GM12874 (cell line): ENCODE data around the gene MAGOH.

Source experiments
- TF ChIP-seq, protein P1 (sequence below): IDR thresholded peaks from 2 replicates; pipeline ENCODE4 v1.5.1; 2011; ENCODE audit warnings: low read depth, mild to moderate bottlenecking, control low read depth, low read length, moderate library complexity; ENCODE audit not compliant: insufficient read depth

The MAGOH gene

GRCh38 chr1:53180951-53181350 is 57.4 kb downstream of the MAGOH start:
- TF ChIP-seq, protein P1, sequence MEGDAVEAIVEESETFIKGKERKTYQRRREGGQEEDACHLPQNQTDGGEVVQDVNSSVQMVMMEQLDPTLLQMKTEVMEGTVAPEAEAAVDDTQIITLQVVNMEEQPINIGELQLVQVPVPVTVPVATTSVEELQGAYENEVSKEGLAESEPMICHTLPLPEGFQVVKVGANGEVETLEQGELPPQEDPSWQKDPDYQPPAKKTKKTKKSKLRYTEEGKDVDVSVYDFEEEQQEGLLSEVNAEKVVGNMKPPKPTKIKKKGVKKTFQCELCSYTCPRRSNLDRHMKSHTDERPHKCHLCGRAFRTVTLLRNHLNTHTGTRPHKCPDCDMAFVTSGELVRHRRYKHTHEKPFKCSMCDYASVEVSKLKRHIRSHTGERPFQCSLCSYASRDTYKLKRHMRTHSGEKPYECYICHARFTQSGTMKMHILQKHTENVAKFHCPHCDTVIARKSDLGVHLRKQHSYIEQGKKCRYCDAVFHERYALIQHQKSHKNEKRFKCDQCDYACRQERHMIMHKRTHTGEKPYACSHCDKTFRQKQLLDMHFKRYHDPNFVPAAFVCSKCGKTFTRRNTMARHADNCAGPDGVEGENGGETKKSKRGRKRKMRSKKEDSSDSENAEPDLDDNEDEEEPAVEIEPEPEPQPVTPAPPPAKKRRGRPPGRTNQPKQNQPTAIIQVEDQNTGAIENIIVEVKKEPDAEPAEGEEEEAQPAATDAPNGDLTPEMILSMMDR, result no peak

- TF ChIP-seq, protein P1, result no peak
Measured at GRCh38 chr1:53180226-53180625, 58.1 kb downstream of the MAGOH start.
